H9 (cell line): Measurements from ENCODE around the gene CCDC63. TPM values are rescaled to one million over a fixed set of nuclear protein-coding genes. Genes with fewer than 3 reads are reported as not detected.

Experiments
- DNase-seq: peaks from one replicate; pipeline ENCODE4 v3.0.0-alpha.2; 2017
- H2AFZ ChIP-seq: one replicate; pipeline ENCODE4 v1.6.1; 2013; ENCODE audit warnings: mild to moderate bottlenecking, low read length, control low read depth, moderate library complexity
- H2AK5ac ChIP-seq: 2 replicates; pipeline ENCODE4 v1.6.1; 2013; ENCODE audit warnings: low read length, control low read depth, mixed read lengths; ENCODE audit not compliant: insufficient read length
- H2BK120ac ChIP-seq: one replicate; pipeline ENCODE4 v1.6.1; 2013; ENCODE audit warnings: low read depth, mild to moderate bottlenecking, low read length, control low read depth, inconsistent platforms; ENCODE audit not compliant: poor library complexity, severe bottlenecking
- H2BK12ac ChIP-seq: 2 replicates; pipeline ENCODE4 v1.6.1; 2013; ENCODE audit warnings: low read length, control low read depth, mixed read lengths, low read depth; ENCODE audit not compliant: insufficient read length
- H2BK15ac ChIP-seq: 2 replicates; pipeline ENCODE4 v1.6.1; 2013; ENCODE audit warnings: low read depth, low read length, control low read depth
- H2BK20ac ChIP-seq: one replicate; pipeline ENCODE4 v1.6.1; 2013; ENCODE audit warnings: low read depth, mild to moderate bottlenecking, low read length, control low read depth, inconsistent platforms; ENCODE audit not compliant: poor library complexity, severe bottlenecking
- H2BK5ac ChIP-seq: 2 replicates; pipeline ENCODE4 v1.6.1; 2013; ENCODE audit warnings: low read length, control low read depth, mixed read lengths; ENCODE audit not compliant: insufficient read length
- H3K14ac ChIP-seq: 2 replicates; pipeline ENCODE4 v1.6.1; 2013; ENCODE audit warnings: low read length, control low read depth; ENCODE audit not compliant: insufficient read depth
- H3K18ac ChIP-seq: 2 replicates; pipeline ENCODE4 v1.6.1; 2013; ENCODE audit warnings: low read depth, mild to moderate bottlenecking, mixed read lengths, low read length, control low read depth; ENCODE audit not compliant: insufficient read length
- H3K23ac ChIP-seq: 2 replicates; pipeline ENCODE4 v1.6.1; 2013; ENCODE audit warnings: low read length, control low read depth, mixed read lengths, low read depth; ENCODE audit not compliant: insufficient read length
- H3K23me2 ChIP-seq: 2 replicates; pipeline ENCODE4 v1.6.1; 2013; ENCODE audit warnings: low read depth, mild to moderate bottlenecking, mixed read lengths, low read length, control low read depth; ENCODE audit not compliant: insufficient read length, poor library complexity, severe bottlenecking
- H3K27ac ChIP-seq: 2 replicates; pipeline ENCODE4 v1.5.1; 2013; ENCODE audit warnings: low read length, control low read depth, mixed read lengths, low read depth; ENCODE audit not compliant: insufficient read length
- H3K27me3 ChIP-seq: 2 replicates; pipeline ENCODE4 v1.6.1; 2013; ENCODE audit warnings: low read length, control low read depth, inconsistent platforms; ENCODE audit not compliant: insufficient read depth
- H3K4ac ChIP-seq: 2 replicates; pipeline ENCODE4 v1.6.1; 2013; ENCODE audit warnings: low read depth, mild to moderate bottlenecking, control low read depth, inconsistent platforms, low read length, moderate library complexity
- H3K4me1 ChIP-seq: 2 replicates; pipeline ENCODE4 v1.6.1; 2013; ENCODE audit warnings: low read length, control low read depth, inconsistent platforms; ENCODE audit not compliant: insufficient read depth
- H3K4me2 ChIP-seq: 2 replicates; pipeline ENCODE4 v1.6.1; 2013; ENCODE audit warnings: low read length, control low read depth, mixed read lengths; ENCODE audit not compliant: insufficient read length, insufficient read depth
- H3K56ac ChIP-seq: 2 replicates; pipeline ENCODE4 v1.6.1; 2013; ENCODE audit warnings: low read depth, mild to moderate bottlenecking, mixed read lengths, low read length, control low read depth; ENCODE audit not compliant: insufficient read length
- H3K79me1 ChIP-seq: 2 replicates; pipeline ENCODE4 v1.6.1; 2013; ENCODE audit warnings: low read depth, mild to moderate bottlenecking, moderate library complexity, low read length, control low read depth, inconsistent platforms; ENCODE audit not compliant: insufficient read depth, poor library complexity, severe bottlenecking
- H3K79me2 ChIP-seq: 2 replicates; pipeline ENCODE4 v1.6.1; 2013; ENCODE audit warnings: low read length, control low read depth, inconsistent platforms; ENCODE audit not compliant: insufficient read depth
- H3K9ac ChIP-seq: 2 replicates; pipeline ENCODE4 v1.6.1; 2013; ENCODE audit warnings: low read length, control low read depth, mixed read lengths; ENCODE audit not compliant: insufficient read length; ENCODE audit errors: extremely low read depth
- H3K9me3 ChIP-seq: one replicate; pipeline ENCODE4 v1.6.1; 2013; ENCODE audit warnings: low read depth, low read length, inconsistent platforms; ENCODE audit not compliant: control insufficient read depth
- H3T11ph ChIP-seq: one replicate; pipeline ENCODE4 v1.6.1; 2013; ENCODE audit warnings: mild to moderate bottlenecking, low read length, control low read depth, inconsistent platforms
- H4K20me1 ChIP-seq: one replicate; pipeline ENCODE4 v1.6.1; 2013; ENCODE audit not compliant: control insufficient read depth, insufficient read length, insufficient read depth
- H4K5ac ChIP-seq: 2 replicates; pipeline ENCODE4 v1.6.1; 2013; ENCODE audit warnings: low read depth, mild to moderate bottlenecking, mixed read lengths, low read length, control low read depth; ENCODE audit not compliant: insufficient read length
- H4K8ac ChIP-seq: replicated peaks from 2 replicates; pipeline ENCODE4 v1.6.1; 2013; ENCODE audit warnings: low read length, control low read depth, mixed read lengths, low read depth; ENCODE audit not compliant: insufficient read length
- H4K91ac ChIP-seq: 2 replicates; pipeline ENCODE4 v1.6.1; 2013; ENCODE audit warnings: low read depth, mild to moderate bottlenecking, moderate library complexity, mixed read lengths, low read length, control low read depth; ENCODE audit not compliant: insufficient read length
- H3K27ac Mint-ChIP-seq, 3 experiments: 2 replicates in 2 of 3; 3 replicates in 1 of 3; pipeline ENCODE4 v1.8.0; 2020 to 2021; ENCODE audit warnings: mixed read lengths in 3 of 3, mild to moderate bottlenecking in 1 of 3, moderate library complexity in 1 of 3
- H3K27me3 Mint-ChIP-seq: 2 replicates; pipeline ENCODE4 v1.8.0; 2021; ENCODE audit warnings: low read depth, mild to moderate bottlenecking, moderate library complexity, mixed read lengths
- H3K36me3 Mint-ChIP-seq, 3 experiments: 2 replicates in 2 of 3; 3 replicates in 1 of 3; pipeline ENCODE4 v1.8.0; 2020 to 2021; ENCODE audit warnings: low read depth in 3 of 3, mixed read lengths in 3 of 3; ENCODE audit not compliant: insufficient read depth in 1 of 3
- H3K4me1 Mint-ChIP-seq, 2 experiments: 2 replicates each; pipeline ENCODE4 v1.8.0; 2020; ENCODE audit warnings: mixed read lengths in 2 of 2
- H3K4me3 Mint-ChIP-seq, 2 experiments: 2 replicates in 1 of 2; 3 replicates in 1 of 2; pipeline ENCODE4 v1.8.0; 2020 to 2021; ENCODE audit warnings: mild to moderate bottlenecking in 2 of 2, mixed read lengths in 2 of 2, moderate library complexity in 1 of 2
- H3K9me3 Mint-ChIP-seq, 2 experiments: 2 replicates in 1 of 2; 3 replicates in 1 of 2; pipeline ENCODE4 v1.8.0; 2020; ENCODE audit warnings: mild to moderate bottlenecking in 2 of 2, mixed read lengths in 2 of 2, moderate library complexity in 1 of 2
- CTCF ChIP-seq: fragments of 200-600 bp; sonication (generic); conservative IDR thresholded peaks from 3 replicates; pipeline ENCODE4 v1.8.0; 2021; ENCODE audit warnings: antibody characterized with exemption, mild to moderate bottlenecking
- WGBS: extraction: QIAGEN DNeasy Blood & Tissue Kit; methylation state at CpG from one replicate; pipeline ENCODE4 v1.1.7; 2013; ENCODE audit warnings: missing lambda C conversion rate, low lambda C conversion rate, mixed read lengths; ENCODE audit not compliant: insufficient read length; ENCODE audit errors: extremely low coverage; 5-methylcytosine and 5-hydroxymethylcytosine counted together
- total RNA-seq: library from RNA; stranded (reverse); gene quantifications from 2 replicates; pipeline ENCODE4 v1.2.1, GENCODE V29; 2021

The CCDC63 gene
- total RNA-seq, 1 experiment from 2014 or later: 0.77 TPM

GRCh38 chr12:110819150-110819549 is 27.6 kb upstream of the CCDC63 start:
- no CpG with 5 or more reads among the region's 3 CpGs for WGBS
- H3K4ac ChIP-seq: no peak overlapping the region
- H2BK12ac ChIP-seq: no peak overlapping the region

More at GRCh38 chr12:110819150-110819549, 27.6 kb upstream of the CCDC63 start:
- no peak overlapping the region for H3K27ac Mint-ChIP-seq
- no peak for DNase-seq
- Histone ChIP-seq H3K18ac (no peak overlapping the region), H2AK5ac (no peak overlapping the region), H3K9me3 (no peaks in the 10 kb centered on the region), H4K91ac (no peak overlapping the region), H3K4me1 (peaks cover 10% of the 10 kb centered on the region; the same call in 1 of the 2 replicates), H2BK120ac (no peak overlapping the region), H3K14ac (no peak overlapping the region), H3K23me2 (no peaks in the 10 kb centered on the region), H4K8ac (no peak overlapping the region), H3K4me2 (no peak overlapping the region), H2BK15ac (no peak overlapping the region), H3T11ph (no peak overlapping the region), H3K56ac (no peak overlapping the region), H4K5ac (no peak overlapping the region), H3K9ac (no peak overlapping the region), H2BK20ac (no peak overlapping the region), H3K79me1 (no peaks in the 10 kb centered on the region), H4K20me1 (no peaks in the 10 kb centered on the region), H3K23ac (no peak overlapping the region), H3K27ac (no peak overlapping the region), H3K79me2 (no peaks in the 10 kb centered on the region), H2AFZ (no peak overlapping the region), H3K27me3 (no peaks in the 10 kb centered on the region; the same call in 1 of the 2 replicates), H2BK5ac (no peak overlapping the region)
- H3K36me3 Mint-ChIP-seq: no peaks in the 10 kb centered on the region
- H3K27me3 Mint-ChIP-seq: peaks cover 34% of the 10 kb centered on the region
- H3K4me3 Mint-ChIP-seq: no peak overlapping the region
- H3K9me3 Mint-ChIP-seq: no peaks in the 10 kb centered on the region; a peak in 1 of 5 replicates
- no peak for TF ChIP-seq CTCF
- H3K4me1 Mint-ChIP-seq: peaks cover 32 to 35% of the 10 kb centered on the region in 2 experiments
